ENCODE measurements around the gene SEC14L3.
A peak's percentile ranks its signal among the peaks of the same experiment; 100 is the strongest.

Gene SEC14L3

DNA sequence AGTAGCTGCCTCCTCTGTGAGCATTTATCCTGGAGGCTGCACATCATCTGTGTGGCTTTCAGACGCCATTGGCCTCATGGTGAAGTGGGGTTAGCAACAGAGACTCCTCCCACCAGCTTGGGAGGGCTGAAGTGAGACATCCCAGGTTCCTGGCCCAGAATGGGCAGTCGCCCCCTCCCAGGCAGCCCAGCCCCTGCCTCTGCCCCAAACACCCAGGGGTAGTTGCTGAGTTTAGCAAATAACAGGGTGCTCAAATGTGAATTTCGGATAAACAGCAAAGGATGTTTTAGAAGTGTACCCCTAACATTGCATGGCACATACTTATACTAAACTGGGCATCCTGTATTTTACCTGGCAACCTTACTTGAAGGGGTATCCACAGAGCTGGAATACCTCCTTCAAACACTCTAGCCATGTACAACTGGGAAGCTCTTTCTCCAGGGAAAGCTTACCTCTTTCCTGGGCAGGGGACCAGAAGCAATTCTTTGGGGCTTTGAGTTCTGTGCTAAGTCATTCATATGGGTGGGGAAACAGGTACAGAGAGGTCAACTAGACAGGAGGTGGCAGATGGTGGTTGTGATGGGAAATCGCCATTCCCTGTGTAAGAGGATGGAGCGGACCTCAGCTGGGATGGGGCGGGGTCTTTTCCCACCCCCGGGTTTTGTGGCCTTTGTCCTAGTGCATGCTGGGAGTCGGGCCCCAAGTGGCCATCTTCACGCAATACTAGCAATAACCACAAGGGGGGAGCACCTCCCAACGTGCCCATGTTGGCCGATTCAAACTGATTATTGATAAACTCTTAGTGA lies 27.0 kb downstream of the SEC14L3 start:
- peak; percentile 29 for DNase-seq (ENCODE audit: low read depth)

DNA sequence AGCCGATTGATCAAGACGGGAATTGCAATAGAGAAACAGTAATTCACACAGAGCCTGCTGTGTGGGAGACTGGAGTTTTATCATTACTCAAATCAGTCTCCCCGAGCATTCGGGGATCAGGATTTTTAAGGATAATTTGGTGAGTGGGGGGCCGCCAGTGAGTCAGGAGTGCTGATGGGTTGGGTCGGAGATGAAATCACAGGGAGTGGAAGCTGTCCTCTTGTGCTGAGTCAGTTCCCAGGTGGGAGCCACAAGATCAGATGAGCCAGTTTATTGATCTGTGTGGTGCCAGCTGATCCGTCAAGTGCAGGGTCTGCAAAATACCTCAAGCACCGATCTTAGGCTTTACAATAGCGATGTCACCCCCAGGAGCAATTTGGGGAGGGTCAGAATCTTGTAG lies 30.7 kb downstream of the SEC14L3 start:
- no peak for DNase-seq (ENCODE audit: low read depth)

DNA sequence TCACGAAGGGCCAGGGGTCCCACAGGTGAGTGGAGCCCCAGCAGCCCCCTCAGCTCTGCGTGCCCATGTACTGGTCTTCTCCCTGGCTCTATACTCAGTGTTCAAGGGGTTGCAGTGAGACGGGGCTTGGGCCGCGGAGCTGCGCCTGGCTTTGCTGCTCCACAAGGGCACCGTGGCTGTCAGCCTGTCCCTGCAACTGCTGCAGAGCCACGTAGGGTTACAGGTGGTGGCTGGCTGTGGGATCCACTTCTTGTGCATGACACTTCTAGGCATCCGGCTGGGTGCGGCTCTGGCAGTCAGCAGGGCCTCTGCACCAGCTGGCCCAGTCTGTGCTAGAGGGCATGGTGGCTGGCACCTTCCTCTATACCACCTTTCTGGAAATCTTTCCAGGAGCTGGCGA lies 32.0 kb downstream of the SEC14L3 start:
- DNase-seq (ENCODE audit: low read depth) = no peak

- no peak for DNase-seq (ENCODE audit: low read depth)
These were observed 32.6 kb downstream of the SEC14L3 start for GRCh38 chr22:30439226-30439625.

GRCh38 chr22:30438559-30438958 lies 33.3 kb downstream of the SEC14L3 start:
- no peak for DNase-seq (ENCODE audit: low read depth)

DNA sequence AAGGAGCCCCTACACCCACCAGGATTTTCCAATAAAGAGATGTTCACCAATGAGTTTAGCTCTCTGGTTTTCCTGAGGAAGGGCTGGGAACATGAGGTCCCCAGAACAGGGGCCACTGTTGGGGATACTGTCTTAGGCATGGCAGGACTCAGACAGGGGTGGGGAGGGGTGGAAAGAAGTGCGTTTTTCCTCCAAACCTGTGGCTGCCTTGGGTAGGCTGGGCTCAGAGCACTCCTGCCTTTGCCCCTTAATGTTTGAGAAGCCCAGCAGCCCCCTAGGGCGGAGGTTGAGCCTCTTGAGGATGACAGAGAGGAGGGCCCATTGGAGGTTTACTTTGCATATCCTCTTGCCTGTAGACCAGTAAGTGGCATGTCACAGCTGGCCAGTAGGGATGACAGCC lies 35.6 kb downstream of the SEC14L3 start:
- DNase-seq (ENCODE audit: low read depth) = no peak

- DNase-seq (ENCODE audit: low read depth) = peak; percentile 68
These were observed 36.1 kb downstream of the SEC14L3 start for GRCh38 chr22:30435674-30436126.

DNA sequence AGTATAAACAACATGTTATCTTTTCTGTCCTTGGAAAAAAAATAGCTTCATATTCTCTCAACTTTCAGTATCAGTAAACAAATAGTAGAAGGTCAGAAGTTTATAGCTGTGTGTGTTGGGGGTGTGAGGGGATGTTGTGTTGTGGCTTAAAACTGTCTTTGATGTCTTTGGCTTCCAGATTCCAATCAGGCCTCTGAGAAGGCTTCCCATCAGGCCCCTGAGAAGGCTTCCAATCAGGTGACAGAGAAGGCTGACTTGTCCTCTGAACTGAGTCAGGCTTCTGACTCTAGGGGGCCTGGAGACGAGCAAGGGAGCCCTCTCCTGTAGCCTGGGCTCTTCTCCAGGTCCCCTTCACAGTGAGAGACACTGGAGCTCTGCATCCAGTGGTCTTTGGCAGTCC lies 37.0 kb downstream of the SEC14L3 start:
- DNase-seq (ENCODE audit: low read depth) = no peak

- DNase-seq (ENCODE audit: low read depth) = no peak
These were observed 38.0 kb downstream of the SEC14L3 start for GRCh38 chr22:30433773-30434172.

- no peak for DNase-seq (ENCODE audit: low read depth)
These were observed 38.6 kb downstream of the SEC14L3 start for GRCh38 chr22:30433227-30433626.

DNA sequence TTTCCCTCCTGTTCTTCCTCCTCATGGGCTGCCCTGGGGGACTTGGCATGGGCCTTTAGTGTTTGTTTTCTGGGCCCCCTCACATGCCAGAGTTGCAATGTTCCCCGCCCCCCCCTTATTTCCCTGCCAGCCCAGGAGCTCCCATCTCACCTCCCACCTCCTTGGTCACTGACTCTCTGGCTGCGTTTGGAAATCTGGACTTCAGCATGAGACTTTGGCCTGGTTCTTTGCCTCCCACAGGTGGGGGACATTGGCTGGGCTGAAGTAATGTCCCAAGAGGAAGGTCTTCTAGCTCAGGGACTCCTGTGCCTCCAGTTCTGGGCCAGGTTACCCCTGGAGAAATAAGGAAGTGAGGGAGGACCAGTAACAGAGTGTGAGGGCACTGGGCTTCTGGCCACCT lies 39.3 kb downstream of the SEC14L3 start:
- DNase-seq (ENCODE audit: low read depth) = no peak

DNA sequence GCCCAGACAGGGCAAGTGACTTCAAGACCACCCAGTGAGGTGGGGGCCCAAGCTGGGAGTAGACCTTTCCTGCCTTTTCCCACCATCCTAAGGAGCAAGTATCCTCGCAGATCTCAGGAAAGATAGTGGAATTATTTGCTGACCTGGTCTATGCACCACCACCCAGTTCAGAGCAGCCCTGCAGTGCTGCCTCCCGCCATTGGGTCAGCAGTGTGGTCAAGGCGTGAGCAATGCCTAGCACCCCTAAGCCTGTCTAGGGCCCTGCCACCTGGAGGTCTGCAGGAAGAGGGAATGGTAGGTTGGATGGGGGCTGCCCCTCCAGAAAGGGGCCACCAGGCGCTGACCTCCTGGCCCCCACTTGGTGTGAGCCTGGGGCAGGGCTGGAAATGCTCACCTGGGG lies 39.7 kb downstream of the SEC14L3 start:
- DNase-seq (ENCODE audit: low read depth) = no peak

GRCh38 chr22:30430933-30431332 lies 40.9 kb downstream of the SEC14L3 start:
- DNase-seq (ENCODE audit: low read depth) = no peak

DNA sequence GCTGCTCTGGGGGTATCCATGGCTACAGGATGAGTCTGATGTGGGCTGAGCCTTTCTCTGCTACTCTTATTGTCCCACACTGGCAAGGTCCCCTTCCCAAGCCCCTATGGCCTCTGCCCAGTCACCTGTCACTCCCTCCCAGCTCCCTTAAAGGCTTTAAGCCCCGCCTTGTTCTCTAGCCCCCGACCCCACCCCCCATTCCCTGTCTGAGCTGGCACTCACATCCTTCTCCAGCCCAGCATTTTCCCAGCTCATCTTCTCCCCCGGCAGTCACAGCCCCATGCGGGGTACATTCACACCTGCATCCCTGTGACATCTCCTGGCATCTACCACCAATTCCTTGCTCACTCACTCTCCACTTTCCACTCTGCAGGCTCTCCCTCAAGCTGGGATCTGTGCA lies 41.9 kb downstream of the SEC14L3 start:
- DNase-seq (ENCODE audit: low read depth) = no peak

GRCh38 chr22:30427871-30428270 lies 43.9 kb downstream of the SEC14L3 start:
- DNase-seq (ENCODE audit: low read depth) = no peak

DNA sequence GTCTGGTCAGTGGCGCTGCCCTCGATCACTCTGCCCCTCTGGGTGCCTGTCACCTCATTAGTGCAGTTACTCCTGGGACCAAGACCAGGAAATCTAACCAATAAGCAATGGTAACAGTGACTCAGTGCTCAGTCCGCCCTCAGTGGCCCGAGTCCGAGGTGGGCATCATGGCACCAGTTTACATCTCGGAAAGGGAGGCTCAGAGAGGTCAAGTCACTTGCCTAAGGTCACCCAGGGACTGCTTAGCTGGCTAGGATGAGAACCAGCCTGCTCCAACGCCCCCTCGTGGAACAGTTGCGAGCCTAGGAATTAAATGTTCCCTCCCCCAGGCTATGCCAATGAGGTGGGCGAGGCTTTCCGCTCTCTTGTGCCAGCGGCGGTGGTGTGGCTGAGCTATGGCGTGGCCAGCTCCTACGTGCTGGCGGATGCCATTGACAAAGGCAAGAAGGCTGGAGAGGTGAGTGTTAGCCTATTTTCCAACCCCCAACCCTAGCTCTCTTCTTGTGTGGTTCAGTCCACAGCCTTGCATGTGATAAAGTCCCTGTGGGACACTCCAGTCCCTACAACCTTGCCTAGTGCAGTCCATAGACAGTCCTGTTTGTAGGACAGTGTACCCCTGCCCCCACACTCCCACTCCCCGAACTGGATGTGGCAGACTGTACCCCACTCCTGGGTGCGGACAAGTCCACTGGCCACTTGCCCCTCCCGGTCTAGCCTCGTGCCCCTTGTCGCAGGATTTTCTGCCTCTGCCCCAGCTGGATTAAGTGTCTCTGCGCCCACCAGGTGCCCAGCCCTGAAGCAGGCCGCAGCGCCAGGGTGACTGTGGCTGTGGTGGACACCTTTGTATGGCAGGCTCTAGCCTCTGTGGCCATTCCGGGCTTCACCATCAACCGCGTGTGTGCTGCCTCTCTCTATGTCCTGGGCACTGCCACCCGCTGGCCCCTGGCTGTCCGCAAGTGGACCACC lies 45.1 kb downstream of the SEC14L3 start:
- peak; percentile 81 for DNase-seq (ENCODE audit: low read depth)

DNA sequence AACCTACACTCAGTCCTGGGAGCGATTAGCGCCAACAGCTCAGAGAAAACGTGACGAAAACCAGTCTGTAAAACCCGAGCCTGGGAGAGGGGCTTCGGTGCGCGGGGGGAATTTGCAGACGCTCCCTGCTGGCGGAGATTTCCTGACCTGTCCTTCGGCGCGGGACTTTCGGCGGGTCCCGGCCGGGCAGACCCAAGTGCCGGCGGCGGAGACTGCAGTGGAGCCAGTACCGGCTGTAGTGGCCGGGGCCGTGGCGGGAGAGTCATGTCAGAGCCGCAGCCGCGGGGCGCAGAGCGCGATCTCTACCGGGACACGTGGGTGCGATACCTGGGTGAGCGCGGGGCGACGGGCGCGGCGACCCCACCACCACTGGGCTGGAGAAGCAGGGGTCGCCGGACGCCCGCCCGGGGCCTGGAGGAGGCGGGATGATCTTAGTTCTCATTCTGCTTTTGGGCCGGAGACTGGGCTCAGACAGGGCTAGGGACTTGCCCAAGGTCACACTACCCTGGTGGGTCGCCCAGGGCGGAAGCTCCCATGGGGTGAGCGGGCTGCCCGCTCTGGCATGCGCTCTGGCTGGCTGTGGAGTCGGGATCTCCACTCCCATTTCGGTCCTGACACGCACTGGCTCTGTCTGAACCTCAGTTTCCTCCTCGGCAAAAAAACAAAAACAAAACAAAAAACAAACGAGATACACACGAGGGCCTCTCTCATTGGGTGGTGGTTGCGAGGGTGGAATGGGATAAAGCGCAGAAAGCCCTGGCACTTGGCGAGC lies 46.0 kb downstream of the SEC14L3 start, which contains the start of gene MTFP1:
MTFP1 (plus strand) TSS at position 153 of the 772 bp plus-strand sequence; CDS start at position 265, 112 bp downstream.
- peak; percentile 19 for DNase-seq (ENCODE audit: low read depth)

DNA sequence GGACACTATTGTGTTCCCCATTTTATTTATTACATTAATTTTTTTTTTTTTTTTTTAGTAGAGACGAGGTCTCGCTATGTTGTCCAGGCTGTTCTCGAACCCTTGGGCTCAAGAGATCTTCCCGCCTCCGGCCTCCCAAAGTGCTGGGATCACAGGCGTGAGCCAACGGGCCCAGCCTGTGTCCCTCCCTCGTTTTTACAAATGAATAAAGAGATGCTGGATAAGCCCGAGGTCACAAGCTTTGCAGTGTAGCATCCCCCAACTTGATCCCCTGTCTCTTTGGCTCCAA lies 46.5 kb downstream of the SEC14L3 start:
- no peak for DNase-seq (ENCODE audit: low read depth)

DNA sequence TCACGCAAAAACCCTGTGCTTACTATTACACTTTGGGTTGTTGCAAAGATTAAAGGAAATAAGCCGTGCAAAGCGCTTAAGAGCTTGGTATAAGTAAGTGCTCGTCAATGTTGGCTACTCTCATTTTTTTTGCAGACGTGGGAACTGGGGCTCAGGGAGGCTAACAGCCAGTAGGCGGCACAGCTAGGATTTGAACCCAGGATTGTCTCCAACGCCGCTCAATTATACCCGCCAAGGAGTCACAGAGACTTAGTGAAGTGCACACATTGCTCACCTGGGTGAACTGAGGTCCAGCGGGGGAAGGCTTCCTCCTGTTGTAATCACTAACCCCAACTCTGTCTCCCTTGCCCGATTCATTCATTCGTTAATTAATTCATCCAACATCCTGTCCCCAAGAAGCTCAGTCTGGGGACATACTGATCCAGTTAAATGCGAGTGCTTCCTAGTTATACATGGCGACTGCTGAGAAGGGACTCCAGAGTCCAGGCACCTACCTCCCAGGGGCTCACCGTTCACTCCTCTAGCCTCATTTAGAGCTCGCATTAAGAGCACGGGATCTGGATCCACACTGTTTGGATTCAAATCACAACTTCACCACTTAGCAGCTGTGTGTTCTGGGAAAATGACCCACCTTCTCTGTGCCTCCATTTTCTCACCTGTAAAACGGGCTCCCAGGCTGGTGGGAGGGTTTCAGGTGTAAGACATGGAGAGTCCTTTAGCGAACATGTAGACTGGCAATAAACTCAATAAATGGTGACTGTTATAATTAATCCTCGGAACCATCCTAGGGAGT lies 47.1 kb downstream of the SEC14L3 start:
- no peak for DNase-seq (ENCODE audit: low read depth)

DNA sequence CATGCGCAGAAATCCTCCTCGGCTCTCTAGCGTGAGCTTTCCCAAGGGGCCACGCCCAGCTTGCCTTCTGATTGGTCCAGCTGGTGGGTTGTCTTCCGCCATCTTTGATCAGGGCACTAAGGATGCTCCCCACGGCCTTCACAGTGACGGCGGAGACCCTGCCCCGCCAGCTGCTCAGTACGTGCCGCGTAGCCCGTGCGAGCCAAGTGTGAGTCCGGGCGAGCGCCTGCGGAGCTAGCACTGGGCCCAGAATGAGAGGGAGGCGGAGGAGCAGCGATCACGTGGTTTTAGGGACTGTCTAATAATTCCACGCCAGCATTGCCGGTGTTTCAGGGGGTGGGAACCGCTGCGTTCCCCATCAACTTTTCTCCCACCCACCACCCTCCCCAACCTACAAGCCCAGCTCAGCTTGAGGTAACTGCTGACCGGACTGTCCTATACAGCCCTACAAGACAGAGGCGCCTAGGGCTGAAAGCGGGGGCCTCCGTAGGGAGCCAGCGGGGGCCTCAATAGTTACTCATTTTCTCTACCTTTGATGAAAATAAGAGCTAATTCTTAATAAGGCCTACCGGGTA lies 47.8 kb downstream of the SEC14L3 start:
- DNase-seq (ENCODE audit: low read depth) = peak; percentile 97

Measured in stimulated activated CD4-positive, alpha-beta T cell treated with anti-CD3 and anti-CD28 coated beads, Interleukin-2, amount 100 ng/mL, for 4 hours (primary cell).